GM23248 (cell line): ENCODE data around the gene ATP5PD. TPM values are rescaled to one million over a fixed set of nuclear protein-coding genes. Genes with fewer than 3 reads are reported as not detected.
A peak's percentile ranks its signal among the peaks of the same experiment; 100 is the strongest.
"Not testable (repeated sequence)": the region's sequence is repeated elsewhere in the genome, so short reads cannot be mapped to it uniquely, and the experiment has no call there.

ENCODE experiments used
- DNase-seq: peaks from one replicate; pipeline ENCODE4 v3.0.0-alpha.2; 2015
- H2AFZ ChIP-seq: fragments of 200-600 bp; sonication (generic); 2 replicates; pipeline ENCODE4 v1.6.1; 2016; ENCODE audit warnings: antibody characterized with exemption
- H3F3A ChIP-seq: fragments of 200-600 bp; sonication (generic); 2 replicates; pipeline ENCODE4 v1.6.1; 2016; ENCODE audit warnings: mild to moderate bottlenecking, antibody characterized with exemption, mixed run types; ENCODE audit not compliant: insufficient read depth
- H3K27ac ChIP-seq: fragments of 200-600 bp; sonication (generic); 2 replicates; pipeline ENCODE4 v1.5.1; 2016; ENCODE audit warnings: mild to moderate bottlenecking
- H3K27me3 ChIP-seq: fragments of 200-600 bp; sonication (generic); replicated peaks from 2 replicates; pipeline ENCODE4 v1.6.1; 2016; ENCODE audit warnings: mild to moderate bottlenecking; ENCODE audit not compliant: insufficient read depth
- H3K36me3 ChIP-seq: fragments of 200-600 bp; sonication (generic); 2 replicates; pipeline ENCODE4 v1.6.1; 2016; ENCODE audit warnings: low read depth, mild to moderate bottlenecking
- H3K4me1 ChIP-seq: fragments of 200-600 bp; sonication (generic); 2 replicates; pipeline ENCODE4 v1.6.1; 2016; ENCODE audit warnings: mild to moderate bottlenecking; ENCODE audit not compliant: insufficient read depth
- H3K4me2 ChIP-seq: fragments of 200-600 bp; sonication (generic); one replicate; pipeline ENCODE4 v1.6.1; 2016; ENCODE audit warnings: mild to moderate bottlenecking; ENCODE audit not compliant: unreplicated experiment
- H3K4me3 ChIP-seq: fragments of 200-600 bp; sonication (generic); 2 replicates; pipeline ENCODE4 v1.5.1; 2016; ENCODE audit warnings: mild to moderate bottlenecking
- H3K79me2 ChIP-seq: fragments of 200-600 bp; sonication (generic); 2 replicates; pipeline ENCODE4 v1.6.1; 2016; ENCODE audit warnings: mild to moderate bottlenecking; ENCODE audit not compliant: insufficient read depth
- H3K9ac ChIP-seq: fragments of 200-600 bp; sonication (generic); 2 replicates; pipeline ENCODE4 v1.6.1; 2016; ENCODE audit warnings: mild to moderate bottlenecking
- H3K9me2 ChIP-seq: fragments of 200-600 bp; sonication (generic); 2 replicates; pipeline ENCODE4 v1.6.1; 2016; ENCODE audit warnings: mixed run types, mild to moderate bottlenecking, moderate library complexity; ENCODE audit not compliant: insufficient read depth
- H3K9me3 ChIP-seq: fragments of 200-600 bp; sonication (generic); one replicate; pipeline ENCODE4 v1.6.1; 2017; ENCODE audit warnings: low read depth
- H4K20me1 ChIP-seq: fragments of 200-600 bp; sonication (generic); 2 replicates; pipeline ENCODE4 v1.6.0; 2016; ENCODE audit not compliant: insufficient read depth
- EZH2 ChIP-seq: fragments of 200-600 bp; sonication (generic); IDR thresholded peaks from 2 replicates; pipeline ENCODE4 v1.6.1; 2018; ENCODE audit warnings: antibody characterized with exemption, mild to moderate bottlenecking; ENCODE audit not compliant: insufficient read depth, poor library complexity, severe bottlenecking
- EZH2phosphoT487 ChIP-seq: fragments of 200-600 bp; sonication (generic); IDR thresholded peaks from 2 replicates; pipeline ENCODE4 v1.6.1; 2018; ENCODE audit warnings: antibody characterized with exemption, moderate library complexity, mild to moderate bottlenecking, low read depth; ENCODE audit not compliant: insufficient read depth
- WGBS, 2 experiments: methylation state at CpG; one replicate each; pipeline ENCODE4 v1.1.6; 2015 to 2017; ENCODE audit warnings: low lambda C conversion rate in 2 of 2, low coverage in 1 of 2; ENCODE audit errors: missing lambda C conversion rate in 2 of 2; 5-methylcytosine and 5-hydroxymethylcytosine counted together
- in situ Hi-C: fragments of 300-500 bp; cut with MboI; formaldehyde crosslinking; loops from 2 replicates; pipeline ENCODE4 v1.15.0; 2020
- polyA plus RNA-seq: library from polyadenylated mRNA; unstranded; fragments of >200 nt; fragmentation: Nextera tagmentation; extraction: Ambion mirVana; gene quantifications from 2 replicates; pipeline ENCODE4 v1.2.1, GENCODE V29; 2016
- total RNA-seq: library from RNA; depleted of rRNA; stranded (reverse); fragments of >200 nt; shearing (Covaris generic); gene quantifications from 2 replicates; pipeline ENCODE4 v1.2.3, GENCODE V29; 2014

The ATP5PD gene
- total and polyA plus RNA-seq, 2 experiments from 2014 or later, result 215 to 522 TPM

- Histone ChIP-seq H4K20me1 (no peaks in the 10 kb centered on the region), H3K9me2 (no peaks in the 10 kb centered on the region), H3K4me1 (peaks cover 20% of the 10 kb centered on the region), H3K27me3 (no peaks in the 10 kb centered on the region), H3K4me3 (peak overlapping the region; percentile 92), H3K4me2 (peak overlapping the region; percentile 95), H3K79me2 (no peaks in the 10 kb centered on the region), H2AFZ (peak overlapping the region; percentile 92), H3K9me3 (no peaks in the 10 kb centered on the region), H3K9ac (peak overlapping the region; percentile 98), H3K27ac (peak overlapping the region; percentile 83), H3K36me3 (no peaks in the 10 kb centered on the region), H3F3A (peaks cover 34% of the 10 kb centered on the region)
- peak; percentile 95 for DNase-seq
- WGBS, 2 experiments, result 5 to 6% methylated on average over 10 of the region's 10 CpGs
- no peak for TF ChIP-seq EZH2
- TF ChIP-seq EZH2phosphoT487, result no peak
- in situ Hi-C loops, result no loop called here
Measured at GRCh38 chr17:75031972-75032719, 14.6 kb downstream of the ATP5PD start.

GRCh38 chr17:75030161-75030560 lies 16.6 kb downstream of the ATP5PD start:
- 70 to 75% methylated on average over 8 of the region's 8 CpGs for WGBS, 2 experiments
- Histone ChIP-seq H3K9ac (no peak overlapping the region), H3F3A (peaks cover 18% of the 10 kb centered on the region), H3K9me3 (no peaks in the 10 kb centered on the region), H3K4me2 (no peak overlapping the region), H3K4me3 (no peak overlapping the region), H3K36me3 (no peaks in the 10 kb centered on the region), H3K79me2 (no peaks in the 10 kb centered on the region), H3K9me2 (no peaks in the 10 kb centered on the region), H3K27ac (no peak overlapping the region), H2AFZ (no peak overlapping the region), H3K4me1 (peaks cover 4% of the 10 kb centered on the region; the same call in 1 of the 2 replicates), H4K20me1 (no peaks in the 10 kb centered on the region), H3K27me3 (no peaks in the 10 kb centered on the region)
- in situ Hi-C loops, result no loop called here
- TF ChIP-seq EZH2 (no peak), EZH2phosphoT487 (no peak)
- no peak for DNase-seq

- H4K20me1 ChIP-seq, H3K27me3 ChIP-seq, H3K4me2 ChIP-seq, H3K9me3 ChIP-seq, H3K27ac ChIP-seq, H3K4me1 ChIP-seq, H3F3A ChIP-seq, in situ Hi-C loops, H3K9me2 ChIP-seq, H3K79me2 ChIP-seq, H3K9ac ChIP-seq, H3K36me3 ChIP-seq, H2AFZ ChIP-seq, H3K4me3 ChIP-seq, DNase-seq: not testable (repeated sequence)
- 75 to 76% methylated on average over 2 of the region's 2 CpGs for WGBS, 2 experiments
Measured at GRCh38 chr17:75026650-75027049, 20.1 kb downstream of the ATP5PD start.

- H3K9me2 ChIP-seq, H3K27ac ChIP-seq, H4K20me1 ChIP-seq, DNase-seq, H3K9me3 ChIP-seq, H2AFZ ChIP-seq, H3K9ac ChIP-seq, H3K4me2 ChIP-seq, H3K36me3 ChIP-seq, H3K4me1 ChIP-seq, H3K79me2 ChIP-seq, H3F3A ChIP-seq, H3K4me3 ChIP-seq, H3K27me3 ChIP-seq, in situ Hi-C loops: not testable (repeated sequence)
- WGBS, 2 experiments, result 97 to 98% methylated on average over 9 of the region's 9 CpGs
Measured at GRCh38 chr17:75025398-75025734, 21.4 kb downstream of the ATP5PD start.
